ENCODE measurements around the gene GPR183. TPM values are rescaled to one million over a fixed set of nuclear protein-coding genes. Genes with fewer than 3 reads are reported as not detected.
"Not testable (repeated sequence)": the region's sequence is repeated elsewhere in the genome, so short reads cannot be mapped to it uniquely, and the experiment has no call there.

GPR183 gene
- total and polyA plus RNA-seq, 12 donors: 0.94 to 15.0 (median 8.3) TPM

DNA sequence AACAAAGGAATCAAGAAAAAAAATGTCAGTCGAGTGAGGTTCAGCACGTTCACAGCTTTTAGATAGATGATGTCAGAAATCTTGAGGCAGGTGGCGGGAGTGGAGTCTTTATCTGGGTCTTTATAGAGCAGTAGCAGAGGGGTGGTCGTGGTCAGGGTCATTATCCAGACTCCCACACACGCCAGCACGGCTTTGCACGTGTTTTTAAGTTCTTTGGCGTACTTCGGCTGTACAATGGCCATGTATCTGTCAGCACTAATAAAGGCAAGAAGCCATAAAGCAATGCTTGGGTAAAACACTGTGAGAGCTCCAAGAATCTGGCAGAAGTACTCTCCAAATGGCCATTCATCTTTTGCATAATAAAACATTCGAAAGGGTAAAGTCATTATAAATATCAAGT is 51.9 kb downstream of the GPR183 start:
- Histone ChIP-seq H3K4me3 (no peak overlapping the region), H3K36me3 (replicated peaks in 1 of 2) (no peaks in the 10 kb centered on the region), H3K9me3 (replicated peaks in 1 of 3) (no peaks in the 10 kb centered on the region), H3K27ac (no peak overlapping the region), H3K27me3 (no peaks in the 10 kb centered on the region), H3K4me1 (replicated peaks in 1 of 2) (peaks cover 0 to 4% of the 10 kb centered on the region in 2 donors)
- DNase-seq: no peak
- intact Hi-C loops (cut with DNase I): no loop called here
- no peak for TF ChIP-seq POLR2A (IDR thresholded peaks at IDR 0.05)
- TF ChIP-seq, protein P1, sequence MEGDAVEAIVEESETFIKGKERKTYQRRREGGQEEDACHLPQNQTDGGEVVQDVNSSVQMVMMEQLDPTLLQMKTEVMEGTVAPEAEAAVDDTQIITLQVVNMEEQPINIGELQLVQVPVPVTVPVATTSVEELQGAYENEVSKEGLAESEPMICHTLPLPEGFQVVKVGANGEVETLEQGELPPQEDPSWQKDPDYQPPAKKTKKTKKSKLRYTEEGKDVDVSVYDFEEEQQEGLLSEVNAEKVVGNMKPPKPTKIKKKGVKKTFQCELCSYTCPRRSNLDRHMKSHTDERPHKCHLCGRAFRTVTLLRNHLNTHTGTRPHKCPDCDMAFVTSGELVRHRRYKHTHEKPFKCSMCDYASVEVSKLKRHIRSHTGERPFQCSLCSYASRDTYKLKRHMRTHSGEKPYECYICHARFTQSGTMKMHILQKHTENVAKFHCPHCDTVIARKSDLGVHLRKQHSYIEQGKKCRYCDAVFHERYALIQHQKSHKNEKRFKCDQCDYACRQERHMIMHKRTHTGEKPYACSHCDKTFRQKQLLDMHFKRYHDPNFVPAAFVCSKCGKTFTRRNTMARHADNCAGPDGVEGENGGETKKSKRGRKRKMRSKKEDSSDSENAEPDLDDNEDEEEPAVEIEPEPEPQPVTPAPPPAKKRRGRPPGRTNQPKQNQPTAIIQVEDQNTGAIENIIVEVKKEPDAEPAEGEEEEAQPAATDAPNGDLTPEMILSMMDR (IDR thresholded peaks at IDR 0.05): no peak
- 82 to 89% (median 85%) methylated on average over 10 of the region's 10 CpGs for WGBS, 4 donors

DNA sequence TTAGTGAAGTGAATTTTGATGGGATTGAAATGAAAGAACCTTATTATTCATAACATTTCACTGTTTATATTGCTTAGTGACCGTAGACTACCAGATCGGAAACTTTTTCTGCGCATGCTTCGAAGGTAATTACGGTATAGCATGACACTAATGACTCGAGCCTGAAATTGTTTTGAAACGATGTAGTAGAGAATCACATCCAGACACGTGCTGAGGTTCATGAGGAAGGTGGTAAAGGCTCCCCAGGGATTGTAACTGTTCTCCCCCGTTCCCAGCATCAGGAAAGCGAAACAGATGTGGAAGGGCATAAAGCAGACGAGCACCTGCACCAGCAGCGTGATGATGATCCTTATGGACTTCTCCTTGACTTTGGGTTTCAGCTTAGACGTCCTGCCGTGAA is 52.4 kb downstream of the GPR183 start:
- 91 to 96% (median 92%) methylated on average over 14 of the region's 14 CpGs for WGBS, 4 donors
- peaks cover 0 to 4% of the 10 kb centered on the region in 2 donors for H3K4me1 ChIP-seq (replicated peaks in 1 of 2)
- no peak for DNase-seq
- no peaks in the 10 kb centered on the region for H3K27me3 ChIP-seq
- H3K4me3 ChIP-seq: no peak overlapping the region
- no peak for TF ChIP-seq POLR2A (IDR thresholded peaks at IDR 0.05)
- TF ChIP-seq, protein P1 (IDR thresholded peaks at IDR 0.05): no peak
- H3K27ac ChIP-seq: no peak overlapping the region
- intact Hi-C loops (cut with DNase I): no loop called here
- no peaks in the 10 kb centered on the region for H3K36me3 ChIP-seq (replicated peaks in 1 of 2)
- no peaks in the 10 kb centered on the region for H3K9me3 ChIP-seq (replicated peaks in 1 of 3)

DNA sequence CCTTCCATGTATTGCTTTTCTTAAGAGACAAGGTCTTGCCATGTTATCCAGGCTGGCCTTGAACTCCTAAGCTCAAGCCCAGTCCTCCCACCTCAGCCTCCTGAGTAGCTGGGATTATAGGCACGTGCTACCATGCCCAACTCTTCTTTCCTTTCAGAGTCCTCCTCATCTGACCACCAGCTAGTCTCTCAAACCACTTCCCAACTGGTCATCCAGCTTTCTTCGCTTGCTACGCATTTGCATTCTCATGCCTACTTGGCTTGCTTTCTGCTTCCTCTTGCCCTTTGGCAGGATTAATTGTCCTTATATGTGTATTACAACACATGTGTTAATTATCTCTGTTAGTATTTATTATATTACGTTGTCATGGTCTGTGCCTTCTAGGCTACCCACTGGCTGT is 55.3 kb downstream of the GPR183 start:
- intact Hi-C loops (cut with DNase I): no loop called here
- H3K27ac ChIP-seq: no peak overlapping the region
- H3K36me3 ChIP-seq (replicated peaks in 1 of 2): no peaks in the 10 kb centered on the region
- no peaks in the 10 kb centered on the region for H3K4me1 ChIP-seq (replicated peaks in 1 of 2)
- H3K4me3 ChIP-seq: no peak overlapping the region
- no peak for DNase-seq
- WGBS, 4 donors: 80 to 91% (median 89%) methylated on average over 4 of the region's 4 CpGs
- H3K9me3 ChIP-seq (replicated peaks in 1 of 3): no peaks in the 10 kb centered on the region
- TF ChIP-seq POLR2A (IDR thresholded peaks at IDR 0.05): no peak
- TF ChIP-seq, protein P1 (IDR thresholded peaks at IDR 0.05): no peak
- H3K27me3 ChIP-seq: no peaks in the 10 kb centered on the region

DNA sequence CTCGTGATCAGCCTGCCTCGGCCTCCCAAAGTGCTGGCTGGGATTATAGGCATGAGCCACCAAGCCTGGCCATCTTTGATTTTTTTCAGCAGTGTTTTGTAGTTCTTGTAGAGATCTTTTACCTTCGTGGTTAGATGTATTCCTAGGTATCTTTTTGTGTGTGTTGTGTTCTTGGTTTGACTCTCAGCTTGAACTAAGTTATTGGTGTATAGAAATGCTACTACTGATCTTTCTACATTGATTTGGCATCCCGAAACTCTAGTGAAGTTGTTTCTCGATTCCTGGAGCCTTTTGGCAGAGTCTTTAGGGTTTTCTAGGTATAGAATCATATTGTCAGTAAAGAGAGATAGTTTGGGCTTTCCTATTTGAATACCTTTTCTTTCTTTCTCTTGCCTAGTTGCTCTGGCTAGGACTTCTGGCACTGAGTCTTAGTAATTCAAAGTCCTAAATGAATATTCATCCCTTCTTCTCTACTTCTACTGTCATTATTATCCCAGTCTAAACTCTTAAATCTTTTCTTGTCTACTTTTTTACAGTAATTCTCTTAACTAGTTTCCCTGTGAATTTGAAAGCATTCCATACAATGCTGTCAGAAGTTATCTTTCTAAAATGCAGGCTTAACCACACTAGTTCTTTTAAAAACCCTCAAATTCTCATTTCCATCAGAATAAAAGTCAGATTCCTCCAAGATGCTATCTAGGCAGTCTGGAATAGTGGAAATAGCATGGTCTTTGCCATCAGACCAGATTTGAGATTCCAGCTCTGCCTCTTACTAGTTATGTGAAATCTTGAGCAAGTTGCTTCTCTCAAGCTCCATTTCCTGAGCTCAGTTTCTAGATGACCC is 56.0 kb downstream of the GPR183 start:
- Histone ChIP-seq H3K27ac (no peak overlapping the region), H3K36me3 (replicated peaks in 1 of 2) (no peaks in the 10 kb centered on the region), H3K4me3 (no peak overlapping the region), H3K4me1 (replicated peaks in 1 of 2) (no peaks in the 10 kb centered on the region), H3K27me3 (no peaks in the 10 kb centered on the region), H3K9me3 (replicated peaks in 1 of 3) (no peaks in the 10 kb centered on the region)
- no peak for DNase-seq
- 85 to 94% (median 94%) methylated on average over 5 of the region's 5 CpGs for WGBS, 4 donors
- TF ChIP-seq, protein P1 (IDR thresholded peaks at IDR 0.05): no peak
- TF ChIP-seq POLR2A (IDR thresholded peaks at IDR 0.05): no peak
- intact Hi-C loops (cut with DNase I): no loop called here

DNA sequence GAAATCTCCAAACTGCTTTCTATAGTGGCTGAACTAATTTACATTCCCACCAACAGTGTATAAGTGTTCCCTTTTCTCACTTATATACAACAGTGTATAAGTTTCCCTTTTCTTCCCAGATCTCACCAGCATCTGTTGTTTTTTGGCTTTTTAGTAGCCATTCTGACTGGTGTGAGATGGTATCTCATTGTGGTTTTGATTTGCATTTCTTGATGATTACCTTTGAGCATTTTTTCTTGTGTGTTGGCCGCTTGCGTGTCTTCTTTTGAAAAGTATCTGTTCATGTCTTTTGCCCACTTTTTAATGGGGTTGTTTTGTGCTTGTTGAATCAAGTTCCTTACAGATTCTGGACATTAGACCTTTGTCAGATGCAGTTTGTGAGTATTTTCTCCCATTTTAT is 57.6 kb downstream of the GPR183 start:
- H3K36me3 ChIP-seq (replicated peaks in 1 of 2); H3K4me1 ChIP-seq (replicated peaks in 1 of 2); H3K4me3 ChIP-seq; intact Hi-C loops (cut with DNase I); H3K27ac ChIP-seq; H3K27me3 ChIP-seq; H3K9me3 ChIP-seq (replicated peaks in 1 of 3); DNase-seq: not testable (repeated sequence)
- 94 to 98% (median 96%) methylated on average over 2 of the region's 2 CpGs for WGBS, 4 donors

DNA sequence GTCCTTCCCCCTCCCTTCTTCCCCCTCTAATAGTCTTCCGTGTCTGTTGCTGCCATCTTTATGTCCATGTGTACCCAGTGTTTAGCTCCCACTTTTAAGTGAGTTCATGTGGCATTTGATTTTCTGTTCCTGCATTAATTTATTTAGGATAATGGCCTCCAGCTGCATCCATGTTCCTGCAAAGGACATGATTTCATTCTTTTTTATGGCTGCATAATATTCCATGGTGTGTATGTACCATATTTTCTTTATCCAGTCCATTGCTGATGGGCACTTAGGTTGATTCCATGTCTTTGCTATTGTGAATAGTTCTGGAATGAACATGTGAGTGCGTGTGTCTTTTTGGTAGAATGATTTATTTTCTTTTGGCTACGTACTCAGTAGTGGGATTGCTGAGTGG is 58.0 kb downstream of the GPR183 start:
- H3K4me3 ChIP-seq; H3K9me3 ChIP-seq (replicated peaks in 1 of 3); H3K27ac ChIP-seq; H3K36me3 ChIP-seq (replicated peaks in 1 of 2); DNase-seq; intact Hi-C loops (cut with DNase I); H3K27me3 ChIP-seq; H3K4me1 ChIP-seq (replicated peaks in 1 of 2): not testable (repeated sequence)
- WGBS, 4 donors: 95 to 100% (median 98%) methylated on average over 3 of the region's 3 CpGs

Data from adrenal gland (tissue), 12 donors.